GM10847 (cell line): ENCODE data around the gene ZDHHC1.

Experiments
- POLR2A ChIP-seq: IDR thresholded peaks from 2 replicates; pipeline ENCODE4 v1.6.1; 2011; ENCODE audit not compliant: insufficient read length; ENCODE audit errors: extremely low read depth

The ZDHHC1 gene

GRCh38 chr16:67386861-67387455 is 29.3 kb downstream of the ZDHHC1 start:
- TF ChIP-seq POLR2A, result no peak

DNA sequence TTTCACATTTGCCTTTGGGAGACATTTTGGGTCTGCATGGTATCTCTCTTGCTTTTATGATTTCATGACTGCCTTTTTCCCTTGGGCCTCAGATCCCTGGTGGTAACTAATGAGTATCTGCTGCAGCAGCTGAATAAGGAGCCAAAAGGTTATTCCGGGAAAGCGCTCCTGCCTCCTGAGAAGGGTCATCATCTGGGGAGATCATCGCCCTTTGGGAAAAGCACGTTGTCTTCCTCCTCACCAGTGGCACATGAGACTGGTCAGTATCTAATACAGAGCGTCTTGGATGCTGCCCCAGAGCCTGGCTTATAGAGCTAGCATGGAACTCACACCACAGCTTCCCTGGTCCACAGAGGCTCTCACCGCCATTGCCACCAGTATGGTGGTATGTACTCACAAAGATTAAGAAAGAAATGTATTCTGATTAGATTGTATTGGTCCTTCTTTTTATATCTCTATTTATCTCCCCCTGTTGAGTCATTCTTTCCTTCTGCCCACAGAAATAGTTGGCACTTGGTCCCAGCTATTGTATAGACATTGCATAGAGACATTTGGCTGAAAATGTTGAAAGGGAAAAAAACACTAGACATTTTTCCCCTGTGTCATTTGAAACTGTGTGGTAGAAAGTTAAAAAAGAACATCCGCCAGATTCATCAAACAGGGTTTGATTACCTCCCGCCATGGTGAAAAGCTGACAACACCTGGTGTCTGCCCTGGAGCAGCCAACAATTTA is 31.3 kb downstream of the ZDHHC1 start:
- no peak for TF ChIP-seq POLR2A

DNA sequence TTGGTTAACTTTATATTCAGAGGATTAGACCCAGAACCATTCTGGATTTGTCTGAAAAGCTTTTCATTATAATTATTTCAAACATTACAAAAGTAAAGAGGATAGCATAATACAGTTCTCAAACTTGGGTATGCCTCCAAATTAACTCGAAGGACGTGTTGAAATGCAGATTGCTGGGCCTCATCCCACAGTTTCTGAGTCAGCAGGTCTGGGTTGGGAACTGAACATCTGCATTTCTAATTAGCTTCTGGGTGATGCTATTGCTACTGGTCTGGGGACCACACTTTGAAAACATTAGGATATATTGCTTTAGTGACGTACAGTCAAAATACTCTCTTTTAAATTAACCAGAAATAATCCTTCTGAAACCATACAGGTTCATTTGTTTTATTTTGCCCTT is 33.0 kb downstream of the ZDHHC1 start:
- no peak for TF ChIP-seq POLR2A

GRCh38 chr16:67378642-67379041 is 37.6 kb downstream of the ZDHHC1 start:
- TF ChIP-seq POLR2A, result no peak

GRCh38 chr16:67372664-67373063 is 43.6 kb downstream of the ZDHHC1 start:
- TF ChIP-seq POLR2A, result no peak

- no peak for TF ChIP-seq POLR2A
Observed at GRCh38 chr16:67370661-67371060, 45.6 kb downstream of the ZDHHC1 start.

DNA sequence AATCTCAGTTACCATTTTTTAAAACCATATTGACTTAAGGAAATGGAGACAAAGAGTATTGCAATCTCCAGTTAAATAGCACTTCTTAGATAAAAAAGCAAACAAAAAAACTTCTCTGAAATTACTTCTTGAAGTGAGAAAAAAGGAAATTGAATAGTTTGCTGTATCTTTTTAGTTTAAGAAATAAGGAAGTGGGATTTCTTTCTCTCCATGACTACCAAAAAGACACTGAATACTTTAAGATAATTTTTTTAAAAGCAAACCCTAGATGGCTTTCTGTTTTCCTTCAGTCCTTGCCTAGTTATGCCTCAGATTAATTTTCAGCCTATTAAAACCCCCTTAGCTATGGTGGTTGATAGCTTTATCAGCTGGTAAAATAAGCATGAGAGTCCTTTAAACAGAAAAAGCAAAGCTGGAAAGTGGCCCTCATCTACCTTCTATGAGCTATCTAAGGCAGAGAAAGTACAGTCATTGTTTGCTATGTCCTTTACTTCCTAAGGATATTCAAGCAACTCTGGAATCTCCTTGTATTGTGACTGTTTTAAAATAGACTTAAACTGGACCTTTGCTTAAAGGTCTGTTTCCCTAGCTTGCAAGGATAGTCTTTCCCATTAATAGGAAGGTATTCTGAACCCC is 51.6 kb downstream of the ZDHHC1 start:
- no peak for TF ChIP-seq POLR2A

DNA sequence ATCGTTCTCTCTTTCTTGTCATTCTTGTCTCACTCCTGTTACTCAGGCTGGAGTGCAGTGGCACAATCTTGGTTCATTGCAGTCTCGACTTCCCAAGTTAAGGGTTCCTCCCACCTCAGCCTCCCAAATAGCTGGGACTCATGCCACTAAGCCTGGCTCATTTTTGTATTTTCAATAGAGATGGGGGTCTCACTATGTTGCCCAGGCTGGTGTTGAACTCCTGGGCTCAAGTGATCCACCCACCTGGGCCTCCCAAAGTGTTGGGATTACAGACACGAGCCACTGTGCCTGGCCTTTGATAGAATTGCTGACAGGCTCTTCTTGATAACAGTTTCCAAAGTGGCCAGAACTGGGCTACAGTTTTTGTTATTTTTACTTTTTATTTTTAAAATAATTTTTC is 55.2 kb downstream of the ZDHHC1 start:
- no peak for TF ChIP-seq POLR2A

DNA sequence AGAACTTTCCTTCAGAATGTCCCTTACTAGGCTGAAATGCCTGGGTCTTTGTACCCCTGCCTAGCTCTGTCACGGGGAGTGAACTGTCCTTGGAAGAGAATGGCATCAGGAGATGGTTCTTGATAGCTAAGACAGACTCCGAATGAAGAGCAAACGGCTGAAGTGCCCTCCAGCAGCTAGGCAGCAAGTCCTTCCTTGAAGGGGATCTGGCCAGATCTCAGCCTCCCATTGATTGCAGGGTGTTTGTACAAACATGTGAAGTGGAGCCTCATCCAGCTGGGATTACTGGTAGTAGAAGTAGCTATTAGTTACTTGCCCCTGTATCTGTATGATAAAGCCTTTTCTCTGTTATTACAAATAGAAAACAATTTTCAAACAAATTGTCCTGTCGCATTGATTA is 58.7 kb downstream of the ZDHHC1 start:
- TF ChIP-seq POLR2A, result no peak

DNA sequence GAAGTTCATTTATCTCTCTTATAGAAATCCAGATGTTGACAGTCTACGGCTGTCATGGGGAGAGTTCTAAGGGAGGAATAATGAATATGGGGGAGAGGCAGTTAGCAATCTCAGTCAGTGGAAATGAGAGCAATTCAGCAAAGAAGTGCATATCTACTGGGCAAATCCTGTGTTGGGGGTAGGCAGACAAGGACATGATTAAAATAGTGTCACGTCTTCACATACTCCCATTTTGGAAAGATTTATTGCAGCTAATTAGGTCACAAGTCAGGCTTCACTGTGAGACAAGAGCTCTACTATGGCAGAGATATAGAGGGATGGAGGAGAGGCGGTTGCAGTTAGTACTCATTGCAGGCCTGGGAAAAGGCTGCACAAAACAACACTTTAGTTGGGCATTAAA is 59.9 kb downstream of the ZDHHC1 start:
- no peak for TF ChIP-seq POLR2A

- TF ChIP-seq POLR2A, result no peak
Observed at GRCh38 chr16:67350324-67350723, 66.0 kb downstream of the ZDHHC1 start.

DNA sequence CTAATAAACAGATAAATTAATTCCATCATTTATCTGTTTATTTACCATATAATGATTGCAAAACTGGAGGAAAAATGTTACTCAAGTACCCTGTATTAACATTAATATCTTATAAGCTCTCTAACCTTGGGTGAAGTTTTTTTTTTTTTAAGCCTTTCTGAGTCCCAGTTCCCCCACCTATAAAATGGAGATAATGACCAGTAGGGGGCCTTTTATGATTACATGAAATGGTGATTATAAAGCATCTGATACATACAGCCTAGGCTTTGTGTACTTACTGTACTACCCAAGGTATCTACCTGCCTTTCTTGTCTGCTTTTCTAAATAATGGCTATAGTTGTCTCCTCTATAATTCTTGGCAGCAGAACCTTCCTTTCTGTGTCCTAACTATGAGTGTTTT is 67.1 kb downstream of the ZDHHC1 start:
- no peak for TF ChIP-seq POLR2A

GRCh38 chr16:67346341-67346740 is 69.9 kb downstream of the ZDHHC1 start:
- no peak for TF ChIP-seq POLR2A

- TF ChIP-seq POLR2A, result no peak
Observed at GRCh38 chr16:67345401-67345800, 70.9 kb downstream of the ZDHHC1 start.
